HG02571 (cell line): ENCODE results near the gene BTC.
"Not testable (repeated sequence)": the region's sequence is repeated elsewhere in the genome, so short reads cannot be mapped to it uniquely, and the experiment has no call there.

Experiments
- ATAC-seq: cut with Tn5 transposase; IDR thresholded peaks from one replicate; pipeline ENCODE4 v1.9.1; 2021; ENCODE audit warnings: mild to moderate bottlenecking, moderate library complexity; ENCODE audit not compliant: unreplicated experiment

BTC gene, protein sequence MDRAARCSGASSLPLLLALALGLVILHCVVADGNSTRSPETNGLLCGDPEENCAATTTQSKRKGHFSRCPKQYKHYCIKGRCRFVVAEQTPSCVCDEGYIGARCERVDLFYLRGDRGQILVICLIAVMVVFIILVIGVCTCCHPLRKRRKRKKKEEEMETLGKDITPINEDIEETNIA

DNA sequence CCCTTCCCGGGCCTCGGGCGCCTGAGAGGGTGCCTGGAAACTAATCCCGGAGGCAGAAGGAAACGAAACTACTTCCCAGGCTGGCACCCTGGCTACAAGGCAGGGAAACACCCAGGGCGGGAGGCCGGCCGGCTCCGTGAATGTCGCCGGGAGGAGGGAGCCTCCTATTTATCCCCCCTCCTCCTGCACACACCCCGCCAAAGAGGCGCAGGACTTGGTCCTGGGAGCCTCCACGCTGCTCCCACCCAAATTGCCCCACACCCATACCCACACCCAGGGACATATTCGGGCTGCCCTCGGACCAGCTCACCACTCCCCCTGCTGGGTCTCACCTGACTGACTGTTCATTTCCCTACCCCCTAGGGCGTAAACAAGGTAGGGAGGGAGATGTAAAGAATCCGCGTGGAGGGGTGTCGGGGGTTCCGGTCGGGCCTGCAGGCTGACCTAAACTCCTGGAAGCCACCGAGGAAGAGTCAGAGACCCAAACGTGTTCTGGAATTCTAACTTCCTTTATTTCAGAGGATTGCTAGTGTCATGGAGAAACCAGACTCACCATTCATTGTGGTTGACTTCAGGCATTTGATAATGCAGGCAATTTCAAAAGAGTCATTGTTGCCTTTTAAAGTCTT, at the start of gene BTC:
Gene BTC (minus strand): TSS at position 142 of the 629 bp plus-strand sequence. CDS start 198 bp downstream, outside the sequence.
- no peak for ATAC-seq

DNA sequence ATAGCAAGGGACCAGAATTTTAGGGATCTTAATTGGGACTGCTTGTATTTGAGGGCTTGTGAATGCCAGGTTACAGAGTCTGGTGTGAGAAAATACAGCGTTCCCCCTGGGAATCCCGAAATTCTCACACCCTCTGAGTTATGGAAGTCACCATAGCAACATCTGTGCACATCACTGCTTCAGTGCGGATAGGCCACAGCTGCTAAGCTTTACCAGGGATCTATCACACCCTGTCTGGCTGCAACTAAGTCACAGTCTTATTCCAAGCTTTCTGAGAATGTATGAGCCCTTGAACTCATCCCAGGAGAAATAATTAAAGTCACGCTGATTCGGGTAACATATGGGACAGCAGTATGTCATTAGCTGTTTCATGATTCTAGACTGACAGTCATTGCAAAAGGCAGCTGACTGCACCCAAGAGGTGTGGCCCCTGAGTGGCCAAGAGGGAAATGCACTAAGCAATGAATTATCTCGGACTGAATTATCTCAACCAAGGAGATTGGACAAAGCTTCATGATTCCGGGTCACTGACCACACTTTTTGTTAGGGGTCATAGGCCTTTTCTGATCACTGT, 46.7 kb upstream of the BTC start:
- no peak for ATAC-seq

DNA sequence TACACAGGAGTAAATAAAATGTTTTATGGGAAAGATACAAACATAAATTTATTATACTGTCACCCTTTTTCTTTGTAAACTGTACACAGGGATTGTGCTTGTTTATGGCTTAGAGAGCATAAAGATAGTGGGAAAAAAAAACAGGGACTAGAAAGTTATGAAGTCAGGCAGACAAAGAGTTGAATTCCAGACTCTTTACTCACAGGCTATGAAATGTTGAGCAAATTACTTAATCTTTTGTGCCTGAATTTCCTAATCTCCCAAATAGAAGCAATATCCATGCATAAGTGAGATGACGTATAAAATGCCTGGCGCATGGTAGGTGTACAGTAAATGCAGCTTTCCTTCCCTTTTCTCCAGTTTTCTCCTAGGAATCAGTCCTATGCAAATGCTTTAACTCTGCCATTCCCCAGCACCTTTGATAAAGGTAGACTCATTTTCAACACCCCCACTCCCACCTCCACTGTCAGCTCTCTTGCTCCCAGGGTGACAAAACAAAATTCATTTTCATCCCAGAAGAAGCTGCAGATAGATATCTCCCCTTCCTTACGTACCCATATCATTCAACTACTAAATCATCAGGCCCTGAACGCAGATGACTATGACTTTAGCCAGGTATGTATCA, 44.5 kb upstream of the BTC start:
- ATAC-seq = no peak

DNA sequence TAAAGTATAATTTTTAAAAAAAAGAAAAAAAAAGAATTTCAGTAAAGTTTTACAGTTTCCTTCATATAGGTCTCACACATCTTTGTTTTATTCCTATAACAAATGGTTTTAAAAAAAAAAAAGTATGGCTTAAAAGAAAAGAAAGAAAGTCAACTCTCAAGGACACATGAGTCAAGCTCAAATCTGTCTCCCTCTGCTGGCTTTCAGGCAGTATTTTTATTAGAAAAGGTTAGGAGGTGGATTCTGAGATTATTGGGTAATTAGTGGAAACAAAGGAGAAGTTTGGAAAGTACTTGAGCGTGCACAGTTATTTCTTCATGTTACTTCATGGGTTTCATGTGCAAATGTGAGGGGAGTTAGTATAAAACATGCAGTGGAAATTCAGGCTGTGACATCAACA, 36.6 kb upstream of the BTC start:
- no peak for ATAC-seq

DNA sequence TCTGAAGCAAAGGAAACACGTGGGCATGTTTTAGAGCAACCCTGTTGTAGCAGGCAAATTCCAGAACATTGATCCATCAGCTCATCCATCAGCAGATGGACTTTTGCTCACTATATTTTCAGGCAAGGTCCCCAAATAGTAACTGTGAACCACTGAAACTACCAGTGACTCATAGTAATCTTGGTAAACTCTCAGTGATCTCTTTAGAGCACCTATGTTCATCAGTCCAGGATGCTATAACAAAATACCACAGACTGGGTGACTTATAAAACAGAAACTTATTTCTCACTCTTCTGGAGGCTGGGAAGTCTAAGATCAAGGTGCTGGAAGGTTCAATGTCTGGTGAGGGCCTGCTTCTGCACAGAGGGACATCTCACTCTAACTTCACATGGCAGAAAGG, 28.9 kb upstream of the BTC start:
- ATAC-seq = no peak

DNA sequence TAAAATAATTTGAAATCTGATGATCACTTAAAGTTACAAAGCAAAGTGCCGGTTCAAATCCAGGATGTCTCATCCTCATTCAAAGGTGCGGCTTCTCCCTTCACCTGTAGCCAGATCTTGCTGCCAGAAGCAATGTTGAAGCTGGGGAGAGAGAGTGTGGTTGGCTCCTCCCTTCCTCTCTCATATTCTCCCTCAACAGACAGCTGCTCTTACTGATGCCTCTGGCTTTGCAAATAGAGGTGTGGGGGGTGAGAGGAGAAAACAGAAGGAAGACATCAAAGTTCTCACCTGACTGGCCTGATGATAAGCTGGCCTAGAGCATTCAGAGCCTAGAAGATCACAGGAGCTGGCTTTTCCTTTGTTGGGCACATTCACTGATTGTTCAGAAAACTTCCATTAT, 28.3 kb upstream of the BTC start:
- ATAC-seq = no peak

DNA sequence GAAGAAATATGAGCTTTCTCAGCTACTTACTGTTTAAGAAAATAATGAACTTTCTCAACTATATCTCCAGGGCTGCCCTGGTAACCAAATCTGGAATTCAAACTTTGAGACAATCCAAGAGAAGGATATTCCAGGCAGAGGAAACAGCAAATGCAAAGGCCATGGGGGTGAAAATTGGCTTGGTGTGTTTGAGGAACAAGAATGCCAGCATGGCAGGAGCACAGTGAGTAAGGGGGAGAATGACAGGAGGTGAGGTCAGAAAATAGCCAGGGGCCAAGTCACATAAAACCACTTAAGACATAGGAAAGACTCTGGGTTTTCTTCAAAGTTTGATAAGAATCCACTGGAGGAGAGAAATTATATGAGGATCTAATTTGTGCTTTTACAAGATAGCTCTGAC, 27.2 kb upstream of the BTC start:
- ATAC-seq = no peak

DNA sequence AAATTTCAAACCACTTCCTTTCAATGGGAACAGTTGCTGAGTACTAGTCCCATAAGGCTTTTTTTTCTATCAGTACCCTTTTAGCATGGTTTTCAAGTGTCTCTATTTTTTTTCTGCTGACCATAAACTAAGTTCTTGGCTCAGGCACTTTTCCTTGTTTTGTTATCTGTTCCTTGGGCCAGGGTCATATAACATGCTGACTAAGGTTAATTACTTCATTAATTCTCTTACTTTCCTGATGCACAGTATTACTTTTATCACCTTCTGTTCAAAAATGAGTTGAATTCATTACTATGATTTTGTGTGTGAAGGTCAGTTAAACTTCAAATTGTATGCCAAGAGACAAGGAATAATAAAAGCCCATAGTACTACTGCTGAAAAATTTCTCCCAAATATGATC, 19.7 kb upstream of the BTC start:
- ATAC-seq = no peak

DNA sequence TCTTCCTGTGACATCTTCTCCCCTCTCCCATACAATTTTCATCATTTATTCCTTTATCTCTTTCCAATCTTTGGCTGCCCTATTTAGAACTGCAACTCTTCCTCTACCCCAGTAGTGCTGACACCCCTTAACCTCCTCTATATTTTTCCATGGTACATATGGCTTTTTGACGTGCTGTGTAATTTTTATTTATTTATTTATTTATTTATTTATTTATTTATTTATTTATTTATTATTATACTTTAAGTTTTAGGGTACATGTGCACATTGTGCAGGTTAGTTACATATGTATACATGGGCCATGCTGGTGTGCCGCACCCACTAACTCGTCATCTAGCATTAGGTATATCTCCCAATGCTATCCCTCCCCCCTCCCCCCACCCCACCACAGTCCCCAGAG, 17.7 kb upstream of the BTC start:
- ATAC-seq = not testable (repeated sequence)

DNA sequence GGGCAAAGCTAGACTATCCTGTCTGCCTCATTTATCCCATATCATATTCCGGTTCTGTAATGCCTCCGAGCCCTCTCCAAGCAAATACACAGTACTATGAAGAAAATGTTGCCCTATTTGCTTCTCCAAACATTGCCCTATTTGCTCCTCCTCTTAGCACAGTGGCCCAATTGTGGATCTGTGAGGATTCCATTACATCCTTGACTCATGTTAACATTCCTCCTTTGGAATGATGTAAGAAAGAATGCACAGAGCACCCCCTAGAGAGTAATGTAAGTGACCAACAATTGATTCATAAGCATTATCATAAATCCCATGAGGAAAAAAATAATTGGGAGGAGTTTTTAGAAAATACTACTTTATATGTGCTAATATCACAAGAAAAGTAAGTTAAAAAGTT, 11.3 kb upstream of the BTC start:
- ATAC-seq = no peak

DNA sequence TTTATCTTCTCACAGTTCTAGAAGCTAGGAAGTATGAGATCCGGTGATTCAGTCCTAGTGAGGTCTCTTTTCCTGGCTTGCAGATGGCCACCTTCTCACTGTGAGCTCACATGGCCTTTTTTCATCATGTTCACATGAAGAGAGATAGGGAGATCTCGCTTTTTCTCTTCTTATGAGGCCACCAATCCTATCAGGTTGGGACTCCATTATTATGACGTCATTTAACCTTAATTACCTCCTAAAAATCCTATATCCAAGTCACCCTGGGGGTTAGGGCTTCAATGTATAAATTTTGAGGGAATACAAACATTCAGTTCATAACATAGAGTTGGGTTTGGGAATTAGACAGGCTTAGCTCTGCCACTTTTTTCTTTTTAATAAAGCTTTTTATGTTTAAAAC, 6.0 kb upstream of the BTC start:
- no peak for ATAC-seq

DNA sequence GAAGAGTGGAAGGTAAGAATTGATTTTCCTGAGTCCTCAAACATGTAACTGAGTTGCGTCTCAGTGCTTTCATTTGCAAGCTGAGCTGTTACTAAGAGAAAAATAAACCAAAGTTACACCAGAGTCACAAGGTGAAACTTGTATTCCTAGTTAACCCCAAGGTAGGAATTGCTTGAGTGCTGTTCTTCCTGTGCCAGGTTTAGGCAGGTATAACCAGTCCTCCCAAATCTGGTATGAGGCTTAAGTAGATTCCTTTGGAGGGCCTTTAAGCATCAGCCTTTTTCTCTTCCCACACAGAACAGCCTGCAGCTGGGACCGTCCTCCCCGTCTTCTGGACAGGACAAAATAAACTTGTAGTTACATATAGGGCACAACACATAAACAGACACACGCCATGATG, 2.3 kb upstream of the BTC start:
- no peak for ATAC-seq

DNA sequence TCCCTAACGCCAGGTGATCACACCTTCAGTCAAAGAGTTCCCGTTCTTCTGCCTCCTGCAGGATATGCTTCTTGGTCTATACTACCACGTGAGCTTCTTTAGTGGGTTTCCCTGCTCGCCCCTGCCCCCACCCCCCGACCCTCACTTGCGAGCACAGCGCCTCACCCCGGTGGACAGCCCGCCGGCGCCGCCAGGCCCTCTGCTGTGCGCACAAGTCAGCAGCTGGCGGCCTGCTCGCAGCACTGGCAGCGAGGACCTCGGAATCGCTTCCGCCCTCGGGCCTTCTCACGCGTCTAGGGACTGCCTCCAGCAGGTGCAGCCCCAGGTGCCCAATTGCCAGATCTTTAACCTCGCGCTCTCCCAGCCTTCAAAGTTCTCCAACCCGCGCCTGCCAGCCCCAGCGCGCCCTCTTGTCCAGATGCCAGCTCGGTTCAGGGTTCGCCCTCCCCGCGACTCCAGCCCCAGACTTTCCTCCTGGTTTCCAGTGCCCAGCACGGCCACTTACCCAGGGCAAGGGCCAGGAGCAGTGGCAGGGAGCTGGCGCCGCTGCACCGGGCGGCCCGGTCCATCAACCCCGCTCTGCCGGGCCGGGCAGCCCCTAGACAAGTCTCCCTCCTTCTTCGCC, 454 bp downstream of the BTC start:
- ATAC-seq = no peak

DNA sequence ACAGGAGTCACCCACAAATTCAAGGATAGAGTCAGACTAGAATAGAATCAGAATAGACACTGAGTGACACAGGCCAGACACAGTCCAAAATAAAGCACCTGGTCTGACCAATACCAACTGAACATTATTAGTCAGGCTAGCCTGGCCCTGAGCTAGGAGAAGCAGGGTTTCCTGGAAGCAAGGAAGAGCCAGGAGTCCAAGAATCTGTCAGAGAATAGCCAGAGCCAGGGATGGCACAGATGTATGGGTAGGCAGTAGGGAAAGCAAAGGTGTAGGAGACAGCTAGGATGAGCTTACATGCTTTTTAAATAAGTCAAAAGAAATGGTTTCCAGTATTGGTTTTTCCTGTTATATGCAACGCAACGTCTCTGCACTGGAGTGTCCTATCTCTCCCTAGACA, 3.7 kb downstream of the BTC start:
- ATAC-seq = no peak

DNA sequence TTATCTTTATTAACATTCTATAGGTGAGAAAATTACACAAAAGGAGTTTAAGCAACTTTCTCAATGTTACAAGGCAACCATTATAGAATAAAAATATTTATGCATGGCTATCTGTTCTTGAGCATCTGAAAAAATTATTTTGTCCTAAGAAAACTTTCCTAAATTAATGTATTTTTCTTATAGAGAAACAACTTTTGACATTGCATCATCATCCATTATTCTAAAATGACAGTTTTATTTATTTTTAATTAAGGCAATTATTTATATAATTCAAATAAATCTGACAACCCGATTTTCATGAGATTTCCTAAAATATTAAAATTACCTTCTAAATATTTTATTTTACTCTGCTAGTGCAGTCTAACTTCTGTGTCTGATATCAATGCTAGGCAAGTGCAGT, 4.8 kb downstream of the BTC start:
- no peak for ATAC-seq

DNA sequence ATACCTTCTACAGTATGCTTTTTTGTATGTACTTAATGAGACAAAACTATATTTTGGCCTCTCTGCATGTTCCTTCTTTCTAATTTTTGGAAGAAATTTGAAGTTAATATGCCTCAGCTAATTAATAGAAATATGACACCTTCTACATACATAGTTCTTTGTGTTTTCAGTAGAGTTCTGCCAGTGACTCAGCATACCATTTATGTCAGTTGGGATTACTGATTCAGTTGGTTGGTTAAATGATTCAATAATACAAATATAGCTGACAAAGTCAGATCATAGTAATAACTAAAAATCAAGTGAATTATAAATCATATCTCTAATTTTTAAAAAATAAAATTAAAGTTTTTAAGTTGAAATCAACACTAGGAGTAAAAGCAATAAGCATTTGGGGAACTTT, 16.8 kb downstream of the BTC start:
- ATAC-seq = no peak

DNA sequence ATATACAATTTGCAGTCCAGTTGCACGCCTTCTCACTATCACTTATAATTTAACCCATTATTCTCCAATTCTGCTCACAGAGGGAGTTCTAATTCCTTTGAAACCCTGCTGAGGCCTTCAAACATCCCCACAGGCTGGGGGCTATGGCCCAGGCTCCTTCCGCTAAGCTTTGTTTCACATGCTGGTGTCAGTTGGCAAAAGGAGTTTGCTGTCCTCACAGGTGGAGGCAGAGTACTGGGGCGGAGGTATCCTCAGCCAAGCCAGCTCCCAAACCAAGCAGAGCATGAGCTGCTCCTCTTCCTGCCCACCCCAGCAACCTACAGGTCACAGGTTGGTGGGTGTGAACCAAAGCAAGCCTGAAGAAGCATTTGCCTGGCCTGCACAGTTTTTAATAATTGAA, 21.5 kb downstream of the BTC start:
- ATAC-seq = no peak

DNA sequence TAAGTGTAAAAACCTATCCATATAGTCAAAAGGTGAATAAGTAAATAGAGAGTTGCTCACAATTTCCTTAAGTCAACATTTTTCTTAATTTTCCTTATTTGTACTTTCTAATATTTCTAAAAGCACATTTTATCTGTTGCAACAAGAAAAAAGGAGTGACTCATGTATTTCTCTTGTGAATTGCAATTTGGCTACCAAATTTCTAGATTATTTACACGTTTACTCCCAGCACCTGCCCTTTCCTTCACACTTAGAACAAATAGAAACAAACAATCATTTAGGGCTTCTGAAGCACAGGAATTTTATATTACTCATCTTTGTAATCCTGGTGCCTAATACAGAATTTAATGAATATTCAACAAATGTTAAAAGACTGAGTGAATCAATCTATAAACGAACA, 22.2 kb downstream of the BTC start:
- no peak for ATAC-seq

DNA sequence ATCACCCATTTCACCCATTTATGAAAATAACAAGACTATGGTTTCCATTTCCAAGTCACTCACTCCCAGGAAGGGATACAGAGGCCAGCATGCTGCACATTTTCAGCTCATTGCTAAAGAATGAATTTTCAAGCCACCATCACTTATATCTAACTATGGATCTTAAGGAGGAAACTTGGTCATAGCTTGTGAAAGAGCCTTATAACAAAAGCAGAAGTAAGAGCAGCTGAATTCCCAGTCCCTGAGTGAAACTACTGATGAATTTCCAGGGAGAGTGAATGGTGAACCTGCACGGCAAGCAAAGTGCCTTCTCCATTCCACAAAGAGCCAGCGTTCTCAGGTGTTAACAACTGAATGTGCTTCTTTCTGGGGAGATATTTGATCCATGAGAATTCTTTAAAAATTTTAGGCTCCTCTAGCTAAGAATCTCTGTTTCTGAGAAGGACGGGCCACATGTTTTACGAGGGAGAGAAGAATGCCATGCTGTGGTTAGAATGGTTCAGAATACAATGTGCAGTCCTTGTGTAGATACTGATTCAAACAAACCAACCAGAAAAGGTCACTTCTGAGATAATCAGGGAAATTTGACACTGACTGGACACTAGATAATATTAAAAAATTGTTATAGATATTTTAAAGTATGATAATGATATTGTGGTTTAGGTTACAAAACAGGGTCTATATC, 24.0 kb downstream of the BTC start:
- no peak for ATAC-seq

DNA sequence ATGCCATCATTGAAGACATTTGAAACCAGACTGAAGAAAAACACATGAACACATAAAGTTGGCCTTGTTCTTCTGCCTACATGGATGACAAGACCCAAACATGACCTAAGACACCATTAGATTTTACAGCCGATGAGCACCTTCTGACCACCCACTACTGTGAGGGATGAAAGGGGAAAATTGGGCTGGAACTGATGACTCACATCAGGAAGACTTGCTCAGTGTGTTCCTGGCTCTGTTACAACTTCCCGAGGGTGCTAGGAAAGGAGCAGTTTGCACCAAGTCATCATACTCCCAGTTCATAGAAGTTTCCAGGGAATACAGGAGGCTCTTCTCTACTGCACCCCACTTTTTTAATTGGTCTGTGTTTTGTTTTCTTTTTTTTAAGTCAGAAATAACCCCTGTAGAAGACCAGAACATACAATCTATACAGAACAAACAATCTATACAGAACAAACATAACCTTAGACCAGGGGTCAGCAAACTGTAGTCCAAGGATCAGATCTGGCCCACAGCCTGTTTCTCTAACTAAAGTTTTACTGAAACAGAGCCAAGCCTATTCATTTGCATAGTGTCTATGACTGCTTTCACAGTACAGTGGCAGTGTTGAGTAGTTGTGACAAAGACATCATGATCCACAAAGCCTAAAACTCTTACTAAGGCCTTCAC, 25.3 kb downstream of the BTC start:
- ATAC-seq = no peak

DNA sequence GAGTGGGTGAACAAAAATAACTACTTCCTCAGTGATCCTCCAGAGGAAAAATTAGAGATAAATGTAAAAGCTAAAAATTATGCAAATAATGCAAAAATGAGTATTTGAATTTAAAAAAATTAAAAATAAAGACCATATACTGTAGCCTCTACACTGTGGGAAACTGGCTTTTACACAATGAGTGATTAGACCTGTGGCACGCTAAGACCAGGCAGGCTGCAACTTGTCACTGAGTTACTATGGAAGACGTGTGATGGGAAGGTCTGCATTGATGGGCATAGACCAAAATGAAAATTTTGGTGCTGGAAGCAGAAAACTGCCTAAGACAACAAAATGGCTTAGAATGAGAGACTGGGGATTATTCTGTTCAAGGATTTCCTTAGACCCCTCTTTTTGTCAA, 30.2 kb downstream of the BTC start:
- ATAC-seq = no peak
